Cardiac fibroblast (primary cell): ENCODE measurements around the gene MED14.

Experiments
- DNase-seq, 2 donors: peaks; one replicate each; pipeline versions ENCODE4 v3.0.0 to v3.0.0-alpha.2; 2010; ENCODE audit warnings: low read depth in 2 of 2
- H3K4me3 ChIP-seq, 2 donors: replicated peaks in 1 of 2; 1 replicate in 1 of 2; 2 replicates in 1 of 2; pipeline ENCODE4 v1.5.1; 2011; ENCODE audit warnings: low read depth in 2 of 2, low read length in 2 of 2, mild to moderate bottlenecking in 2 of 2, moderate library complexity in 1 of 2
- TF ChIP-seq, protein P1 (sequence below): IDR thresholded peaks from one replicate; pipeline ENCODE4 v1.5.1; 2011; ENCODE audit warnings: low read depth, mild to moderate bottlenecking, low read length, inconsistent platforms

MED14 gene

GRCh38 chrX:40698851-40699250, 36.5 kb downstream of the MED14 start:
- H3K4me3 ChIP-seq: no peak overlapping the region
- TF ChIP-seq, protein P1, sequence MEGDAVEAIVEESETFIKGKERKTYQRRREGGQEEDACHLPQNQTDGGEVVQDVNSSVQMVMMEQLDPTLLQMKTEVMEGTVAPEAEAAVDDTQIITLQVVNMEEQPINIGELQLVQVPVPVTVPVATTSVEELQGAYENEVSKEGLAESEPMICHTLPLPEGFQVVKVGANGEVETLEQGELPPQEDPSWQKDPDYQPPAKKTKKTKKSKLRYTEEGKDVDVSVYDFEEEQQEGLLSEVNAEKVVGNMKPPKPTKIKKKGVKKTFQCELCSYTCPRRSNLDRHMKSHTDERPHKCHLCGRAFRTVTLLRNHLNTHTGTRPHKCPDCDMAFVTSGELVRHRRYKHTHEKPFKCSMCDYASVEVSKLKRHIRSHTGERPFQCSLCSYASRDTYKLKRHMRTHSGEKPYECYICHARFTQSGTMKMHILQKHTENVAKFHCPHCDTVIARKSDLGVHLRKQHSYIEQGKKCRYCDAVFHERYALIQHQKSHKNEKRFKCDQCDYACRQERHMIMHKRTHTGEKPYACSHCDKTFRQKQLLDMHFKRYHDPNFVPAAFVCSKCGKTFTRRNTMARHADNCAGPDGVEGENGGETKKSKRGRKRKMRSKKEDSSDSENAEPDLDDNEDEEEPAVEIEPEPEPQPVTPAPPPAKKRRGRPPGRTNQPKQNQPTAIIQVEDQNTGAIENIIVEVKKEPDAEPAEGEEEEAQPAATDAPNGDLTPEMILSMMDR: no peak
- no peak for DNase-seq

DNA sequence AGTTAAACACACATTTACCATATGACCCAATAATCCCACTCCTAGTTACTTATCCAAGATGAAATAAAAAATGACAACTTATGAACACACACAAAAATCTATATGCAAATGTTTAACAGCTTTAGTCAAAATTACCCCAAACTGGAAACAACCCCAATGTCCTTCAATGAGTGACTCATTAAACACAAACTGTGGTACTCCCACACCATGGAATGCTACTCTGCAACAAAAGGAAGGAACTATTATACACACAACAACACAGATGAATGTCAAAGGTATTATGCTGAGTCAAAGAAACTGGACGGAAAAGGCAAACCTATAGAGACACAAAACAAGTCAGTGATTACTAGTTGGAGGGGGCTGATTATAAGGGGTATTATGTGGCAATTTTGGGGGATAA, 40.5 kb downstream of the MED14 start:
- peak in 1 of 2 donors; percentile 21 for DNase-seq
- H3K4me3 ChIP-seq: no peak overlapping the region
- TF ChIP-seq, protein P1: no peak

- H3K4me3 ChIP-seq: no peak overlapping the region
- no peak for DNase-seq
- TF ChIP-seq, protein P1: no peak
These were observed 46.4 kb downstream of the MED14 start for GRCh38 chrX:40688929-40689328.

DNA sequence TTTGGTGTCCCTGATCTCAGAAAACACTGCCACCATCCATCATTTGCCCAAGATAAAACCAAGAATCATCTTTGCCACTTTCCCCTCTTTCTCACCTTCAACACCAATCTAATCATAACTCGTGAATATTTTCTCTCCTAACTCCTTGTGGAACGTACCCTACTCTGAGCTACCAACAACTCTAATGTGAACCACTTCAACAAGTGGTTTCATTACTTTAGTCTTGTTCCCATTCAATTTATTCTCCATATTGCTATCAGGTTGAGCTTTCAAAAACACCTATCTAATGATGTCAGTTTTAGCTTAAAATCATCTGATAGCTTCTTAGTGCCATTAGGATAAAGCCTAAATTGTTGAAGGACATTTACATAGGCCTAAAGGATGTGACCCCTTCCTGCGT, 48.2 kb downstream of the MED14 start:
- TF ChIP-seq, protein P1: no peak
- DNase-seq: no peak
- no peak overlapping the region for H3K4me3 ChIP-seq

GRCh38 chrX:40685362-40685918, 49.9 kb downstream of the MED14 start:
- TF ChIP-seq, protein P1: no peak
- no peak for DNase-seq
- H3K4me3 ChIP-seq: no peak overlapping the region

- TF ChIP-seq, protein P1: no peak
- no peak for DNase-seq
These were observed 51.2 kb downstream of the MED14 start for GRCh38 chrX:40684092-40684491.

DNA sequence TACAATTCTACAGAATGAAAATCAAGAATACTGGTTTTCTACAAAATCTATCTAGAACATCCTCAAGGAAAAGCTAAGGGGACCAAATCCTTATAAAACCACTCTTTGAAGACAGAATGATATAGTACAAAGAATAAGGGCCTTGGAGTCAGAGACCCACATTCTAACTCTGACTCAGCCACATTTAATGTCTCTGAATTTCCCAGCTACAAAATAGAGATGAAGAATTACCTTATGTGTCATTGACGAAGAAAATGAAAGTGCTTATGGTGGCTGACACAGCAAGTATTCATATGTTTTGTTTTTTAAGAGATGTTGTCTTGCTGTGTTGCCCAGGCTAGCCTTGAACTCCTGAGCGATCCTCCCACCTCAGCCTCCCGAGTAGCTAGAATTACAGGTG, 52.1 kb downstream of the MED14 start:
- DNase-seq: no peak
- TF ChIP-seq, protein P1: no peak
- no peak overlapping the region for H3K4me3 ChIP-seq

More at GRCh38 chrX:40684092-40684491, 51.2 kb downstream of the MED14 start:
- H3K4me3 ChIP-seq: no peak overlapping the region
